GM12874 (cell line): ENCODE results near the gene DAPK2.

ENCODE experiments used
- CTCF ChIP-seq: IDR thresholded peaks from 2 replicates; pipeline ENCODE4 v1.5.1; 2011; ENCODE audit warnings: low read depth, mild to moderate bottlenecking, control low read depth, low read length, moderate library complexity; ENCODE audit not compliant: insufficient read depth

Gene DAPK2

GRCh38 chr15:63877713-63878271, 168.5 kb downstream of the DAPK2 start:
- TF ChIP-seq CTCF: no peak

- no peak for TF ChIP-seq CTCF
Observed at GRCh38 chr15:63876085-63876662, 170.1 kb downstream of the DAPK2 start.

- TF ChIP-seq CTCF: no peak
Observed at GRCh38 chr15:63874616-63875015, 171.7 kb downstream of the DAPK2 start.

- no peak for TF ChIP-seq CTCF
Observed at GRCh38 chr15:63872759-63873510, 173.3 kb downstream of the DAPK2 start.

DNA sequence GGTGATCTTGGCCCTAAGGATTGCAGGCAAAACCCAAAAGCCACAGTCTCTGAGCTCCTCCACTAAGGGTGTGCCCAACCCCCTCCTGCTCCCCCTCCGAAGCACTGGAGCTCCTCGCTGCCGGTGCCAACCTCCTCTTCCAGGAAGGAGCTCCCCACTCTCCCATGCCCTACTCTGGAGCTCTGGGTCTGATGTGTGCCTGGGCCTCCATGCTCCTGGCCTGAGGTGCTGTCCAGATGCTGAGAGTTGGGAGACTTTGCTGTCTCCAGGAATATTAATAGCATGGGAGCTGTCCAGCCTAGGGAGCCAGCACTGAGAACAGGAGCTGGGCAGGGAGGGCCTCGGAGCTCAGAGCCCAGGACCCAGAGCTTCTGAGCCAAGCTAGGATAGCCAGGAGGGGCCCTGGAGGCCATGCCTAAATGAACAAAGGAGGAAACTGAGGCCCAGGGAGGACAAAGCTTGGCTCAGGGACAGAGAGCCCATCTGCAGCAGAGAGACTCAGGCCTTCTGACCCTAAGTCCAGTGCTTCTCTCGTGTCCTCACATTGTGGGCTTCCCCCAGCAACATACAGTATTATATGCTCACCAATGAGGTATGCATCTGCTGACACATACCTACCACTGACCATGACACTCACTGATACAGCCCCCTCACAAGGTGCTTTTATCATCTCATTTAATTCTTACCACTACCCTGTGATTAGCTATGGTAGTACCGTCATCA, 175.6 kb downstream of the DAPK2 start:
- TF ChIP-seq CTCF: no peak

GRCh38 chr15:63870043-63870394, 176.3 kb downstream of the DAPK2 start:
- TF ChIP-seq CTCF: no peak

- TF ChIP-seq CTCF: no peak
Observed at GRCh38 chr15:63869371-63870042, 176.8 kb downstream of the DAPK2 start.
